AG04450 (cell line): ENCODE data around the gene SUSD4. TPM values are rescaled to one million over a fixed set of nuclear protein-coding genes. Genes with fewer than 3 reads are reported as not detected.

Experiments
- CTCF ChIA-PET: fragments of 300-600, 350-600 bp; formaldehyde crosslinking; extraction: SDS; loops from one replicate; lab custom pipeline; 2022; ENCODE audit warnings: antibody characterized with exemption, inconsistent platforms; lab: Charles Lee
- POLR2A ChIA-PET: fragments of 350-600 bp; formaldehyde crosslinking; extraction: SDS; loops from one replicate; lab custom pipeline; 2021; ENCODE audit warnings: antibody characterized with exemption, inconsistent platforms; lab: Yijun Ruan, JAX
- DNase-seq: peaks from one replicate; pipeline ENCODE4 v3.0.0-alpha.2; 2011; ENCODE audit warnings: low read depth, low spot score
- H3K27ac ChIP-seq: one replicate; pipeline ENCODE4 v1.5.1; 2012; ENCODE audit warnings: low read depth, low read length, control low read depth
- H3K27me3 ChIP-seq: one replicate; pipeline ENCODE4 v1.6.0; 2012; ENCODE audit warnings: low read length; ENCODE audit not compliant: control insufficient read depth, insufficient read depth
- H3K4me3 ChIP-seq: 2 replicates; pipeline ENCODE4 v1.5.1; 2011; ENCODE audit warnings: mild to moderate bottlenecking, low read depth, low read length, control low read depth
- H3K9me3 ChIP-seq: 2 replicates; pipeline ENCODE4 v1.5.1; 2012; ENCODE audit warnings: low read length; ENCODE audit not compliant: control insufficient read depth, insufficient read depth
- polyA plus RNA-seq: library from polyadenylated mRNA; depleted of rRNA; stranded (reverse); fragments of >200 nt; gene quantifications from 2 replicates; pipeline ENCODE4 v1.2.3, GENCODE V29; 2011
- TF ChIP-seq, protein P1 (sequence below): IDR thresholded peaks from 2 replicates; pipeline ENCODE4 v1.5.1; 2011; ENCODE audit warnings: low read depth, low read length, control low read depth, inconsistent platforms

SUSD4 gene
- polyA plus RNA-seq, 1 experiment = 0.29 TPM

DNA sequence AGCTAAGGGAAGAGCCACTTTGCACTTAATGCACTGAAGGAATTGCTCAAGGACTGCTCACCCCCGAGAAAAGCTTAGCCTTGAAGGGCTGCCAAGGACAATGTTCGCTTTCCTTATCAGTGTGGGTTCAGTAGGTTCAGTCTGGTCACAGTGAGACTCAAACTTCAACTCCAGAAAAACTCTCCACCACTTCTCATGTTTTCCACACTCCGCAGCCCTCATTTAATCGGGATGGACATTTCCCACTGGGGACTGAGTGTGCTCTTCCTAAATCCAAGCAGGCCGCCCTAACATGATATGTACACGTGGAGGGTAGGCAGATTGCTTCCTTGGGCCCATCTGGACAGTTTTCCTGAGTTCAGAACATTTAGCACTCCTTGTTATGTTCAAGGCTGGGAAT lies 19.5 kb downstream of the SUSD4 start:
- DNase-seq = no peak
- ChIA-PET POLR2A (no interaction called here), CTCF (no interaction called here)
- no peaks in the 10 kb centered on the region for H3K9me3 ChIP-seq
- no peak overlapping the region for H3K4me3 ChIP-seq
- TF ChIP-seq, protein P1, sequence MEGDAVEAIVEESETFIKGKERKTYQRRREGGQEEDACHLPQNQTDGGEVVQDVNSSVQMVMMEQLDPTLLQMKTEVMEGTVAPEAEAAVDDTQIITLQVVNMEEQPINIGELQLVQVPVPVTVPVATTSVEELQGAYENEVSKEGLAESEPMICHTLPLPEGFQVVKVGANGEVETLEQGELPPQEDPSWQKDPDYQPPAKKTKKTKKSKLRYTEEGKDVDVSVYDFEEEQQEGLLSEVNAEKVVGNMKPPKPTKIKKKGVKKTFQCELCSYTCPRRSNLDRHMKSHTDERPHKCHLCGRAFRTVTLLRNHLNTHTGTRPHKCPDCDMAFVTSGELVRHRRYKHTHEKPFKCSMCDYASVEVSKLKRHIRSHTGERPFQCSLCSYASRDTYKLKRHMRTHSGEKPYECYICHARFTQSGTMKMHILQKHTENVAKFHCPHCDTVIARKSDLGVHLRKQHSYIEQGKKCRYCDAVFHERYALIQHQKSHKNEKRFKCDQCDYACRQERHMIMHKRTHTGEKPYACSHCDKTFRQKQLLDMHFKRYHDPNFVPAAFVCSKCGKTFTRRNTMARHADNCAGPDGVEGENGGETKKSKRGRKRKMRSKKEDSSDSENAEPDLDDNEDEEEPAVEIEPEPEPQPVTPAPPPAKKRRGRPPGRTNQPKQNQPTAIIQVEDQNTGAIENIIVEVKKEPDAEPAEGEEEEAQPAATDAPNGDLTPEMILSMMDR = no peak
- no peak overlapping the region for H3K27ac ChIP-seq
- H3K27me3 ChIP-seq = peaks cover 20% of the 10 kb centered on the region

DNA sequence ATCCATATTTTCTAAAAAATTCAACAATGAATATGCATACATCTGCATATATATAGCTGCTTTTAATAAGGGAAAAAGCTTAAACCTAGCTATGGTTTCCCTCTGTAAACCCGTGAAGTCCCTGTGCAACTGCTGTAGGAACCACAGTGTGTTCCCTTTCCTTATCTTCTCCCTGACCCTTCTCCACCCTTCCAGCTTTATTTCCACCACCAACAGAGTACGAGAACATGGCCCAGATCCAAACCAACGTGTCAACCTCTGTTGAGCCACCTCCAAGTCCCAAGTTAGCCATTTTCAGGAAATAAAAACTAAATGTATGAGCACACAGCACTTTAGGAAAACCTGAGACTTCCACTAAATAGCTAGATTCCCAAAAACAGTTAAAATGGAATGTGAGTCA lies 20.3 kb downstream of the SUSD4 start:
- DNase-seq = no peak
- Histone ChIP-seq H3K27ac (no peak overlapping the region), H3K27me3 (peaks cover 20% of the 10 kb centered on the region), H3K4me3 (no peak overlapping the region), H3K9me3 (no peaks in the 10 kb centered on the region)
- POLR2A ChIA-PET = no interaction called here
- CTCF ChIA-PET = no interaction called here
- TF ChIP-seq, protein P1 = no peak

DNA sequence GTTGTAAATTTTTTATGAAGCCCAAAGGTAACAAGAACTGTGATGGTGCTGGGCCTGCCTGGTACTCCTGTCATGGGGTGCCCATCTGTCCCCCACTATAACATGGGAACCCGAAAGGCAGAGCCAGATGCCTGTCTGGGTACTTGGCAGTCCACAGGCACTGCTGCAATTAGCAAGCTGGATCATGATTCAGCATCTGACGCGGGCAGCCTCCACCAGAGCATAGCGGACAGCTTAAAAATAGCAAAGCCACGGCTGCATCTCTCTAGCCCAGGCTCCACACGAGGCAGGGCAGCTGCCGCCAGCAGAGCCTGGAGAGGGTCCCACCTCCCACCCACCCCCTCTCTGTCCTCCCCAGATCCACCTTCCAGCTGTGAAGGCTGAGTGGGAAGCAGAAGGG lies 22.9 kb downstream of the SUSD4 start:
- no peak overlapping the region for H3K4me3 ChIP-seq
- TF ChIP-seq, protein P1 = no peak
- H3K27ac ChIP-seq = no peak overlapping the region
- no peaks in the 10 kb centered on the region for H3K9me3 ChIP-seq
- H3K27me3 ChIP-seq = peaks cover 14% of the 10 kb centered on the region
- POLR2A ChIA-PET = no interaction called here
- CTCF ChIA-PET = no interaction called here
- DNase-seq = no peak

DNA sequence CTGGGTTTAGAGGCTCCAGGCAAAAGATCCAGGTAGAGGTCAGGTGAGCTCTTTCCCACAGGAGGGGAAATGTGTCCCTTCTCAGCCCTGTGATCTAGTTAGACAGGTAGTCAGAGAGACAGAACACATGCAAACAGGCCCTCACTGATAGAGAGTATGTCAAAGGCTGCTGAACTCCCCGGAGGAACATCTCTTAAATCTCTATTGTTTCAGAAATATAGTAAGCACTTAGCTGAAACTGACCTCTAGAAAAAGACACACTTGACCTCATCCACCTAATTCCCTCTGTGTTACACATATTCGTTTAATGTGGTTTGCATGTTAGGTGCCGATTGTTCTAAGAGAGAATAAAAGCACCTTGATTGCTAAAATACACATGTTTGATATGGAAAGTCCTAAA lies 23.3 kb downstream of the SUSD4 start:
- Histone ChIP-seq H3K4me3 (no peak overlapping the region), H3K9me3 (no peaks in the 10 kb centered on the region), H3K27ac (no peak overlapping the region), H3K27me3 (peaks cover 10% of the 10 kb centered on the region)
- POLR2A ChIA-PET = no interaction called here
- DNase-seq = no peak
- CTCF ChIA-PET = interaction anchor here (0.8 kb wide), 1 partner anchor 207 kb away, joined by 3 read pairs; no protein-coding TSS in a partner anchor
- TF ChIP-seq, protein P1 = no peak

DNA sequence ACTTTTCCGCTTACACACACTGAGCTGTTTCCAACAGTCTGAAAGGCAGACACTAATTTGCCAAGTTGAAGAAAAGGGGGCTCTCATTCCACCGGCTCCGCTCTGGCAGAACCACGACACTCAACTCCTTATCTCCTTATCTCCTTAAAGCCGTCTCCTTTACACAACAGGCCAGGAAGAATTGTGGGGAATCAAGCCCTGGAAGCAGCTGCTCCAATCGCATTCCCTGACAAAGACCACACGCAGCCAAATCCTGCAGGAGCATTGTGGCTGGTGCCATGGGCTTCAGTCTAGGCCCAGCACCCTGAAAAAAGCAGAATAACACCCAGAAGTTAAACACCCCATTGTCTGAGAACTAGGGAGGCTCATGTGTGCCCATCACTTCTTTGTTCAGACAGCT lies 24.1 kb downstream of the SUSD4 start:
- ChIA-PET POLR2A (no interaction called here), CTCF (interaction anchor here (0.8 kb wide), 1 partner anchor 206 kb away, joined by 3 read pairs; no protein-coding TSS in a partner anchor)
- H3K27me3 ChIP-seq = peaks cover 10% of the 10 kb centered on the region
- no peak for DNase-seq
- TF ChIP-seq, protein P1 = no peak
- no peaks in the 10 kb centered on the region for H3K9me3 ChIP-seq
- no peak overlapping the region for H3K4me3 ChIP-seq
- H3K27ac ChIP-seq = no peak overlapping the region
